GM12891 (cell line): ENCODE measurements around the gene ADAM10.

Source experiments
- POLR2A ChIP-seq: IDR thresholded peaks from 2 replicates; pipeline ENCODE4 v1.6.1; 2011; ENCODE audit warnings: low read depth, low read length, control low read depth
- SPI1 ChIP-seq: IDR thresholded peaks from 2 replicates; pipeline ENCODE4 v1.6.1; 2011; ENCODE audit warnings: low read depth, low read length, control low read depth
- TAF1 ChIP-seq: IDR thresholded peaks from 2 replicates; pipeline ENCODE4 v1.6.1; 2011; ENCODE audit warnings: low read depth, low read length, control low read depth

DNA sequence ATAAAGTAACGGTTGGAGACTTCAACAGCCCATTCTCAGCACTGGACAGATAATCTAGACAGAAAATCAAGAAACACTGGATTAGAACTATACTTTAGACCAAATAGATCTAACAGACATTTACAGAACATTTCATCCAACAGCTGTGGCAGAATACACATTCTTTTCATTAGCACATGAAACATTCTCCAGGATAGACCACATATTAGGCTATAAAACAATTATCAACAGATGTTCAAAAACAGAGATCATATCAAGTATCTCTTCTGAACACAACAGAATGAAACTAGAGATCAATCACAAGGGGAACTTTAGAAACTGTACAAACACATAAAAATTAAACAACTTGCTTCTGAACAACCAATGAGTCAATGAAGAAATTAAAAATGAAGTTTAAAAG lies 133.3 kb downstream of the ADAM10 start:
- no peak for TF ChIP-seq POLR2A
- TF ChIP-seq TAF1 = no peak
- no peak for TF ChIP-seq SPI1
